ENCODE results near the gene CCNL2. TPM values are rescaled to one million over a fixed set of nuclear protein-coding genes. Genes with fewer than 3 reads are reported as not detected.

The CCNL2 gene
- total and polyA plus RNA-seq, 2 of the 13 experiments (the other 11 are each of a cell fraction or from before 2014, with no cell fraction given), result 105 to 340 TPM

- TF ChIP-seq ZFP91 (CRISPR knock-in tag; IDR thresholded peaks at IDR 0.05; ENCODE audit: borderline replicate concordance), result peak; percentile 54
- TF ChIP-seq FOXP4 (CRISPR knock-in tag; IDR thresholded peaks at IDR 0.05), result peak; percentile 36; the same call in 1 of the 2 replicates
- TF ChIP-seq ZNF264 (CRISPR knock-in tag; IDR thresholded peaks at IDR 0.05), result peak; percentile 47; the same call in 1 of the 2 replicates
- TF ChIP-seq ZNF652 (CRISPR knock-in tag; IDR thresholded peaks at IDR 0.05; ENCODE audit: borderline replicate concordance, low read depth), result no peak
- TF ChIP-seq ZNF800 (CRISPR knock-in tag; IDR thresholded peaks at IDR 0.05), result 0 out of 2 replicates have a peak, but pooled peaks have one; percentile 60
- 0 out of 2 replicates have a peak, but pooled peaks have one; percentile 3 for TF ChIP-seq ZNF616 (CRISPR knock-in tag; IDR thresholded peaks at IDR 0.05; ENCODE audit: low read depth)
- peak; percentile 48; the same call in 1 of the 2 replicates for TF ChIP-seq ZNF670 (CRISPR knock-in tag; IDR thresholded peaks at IDR 0.05; ENCODE audit: borderline replicate concordance)
- TF ChIP-seq ZNF292 (CRISPR knock-in tag; IDR thresholded peaks at IDR 0.05; ENCODE audit: borderline replicate concordance, low read depth), result no peak
- no peak for TF ChIP-seq ZNF773 (CRISPR knock-in tag; IDR thresholded peaks at IDR 0.05; ENCODE audit: borderline replicate concordance)
- peak; percentile 49; the same call in 1 of the 2 replicates for TF ChIP-seq ZNF891 (CRISPR knock-in tag; IDR thresholded peaks at IDR 0.05)
- 0 out of 2 replicates have a peak, but pooled peaks have one; percentile 27 for TF ChIP-seq TGIF2 (CRISPR knock-in tag; IDR thresholded peaks at IDR 0.05)
- TF ChIP-seq DNMT1 (CRISPR knock-in tag; IDR thresholded peaks at IDR 0.05), result no peak
- TF ChIP-seq HMG20B (CRISPR knock-in tag; conservative IDR thresholded peaks at IDR 0.05), result no peak
- TF ChIP-seq ZNF512B (CRISPR knock-in tag; IDR thresholded peaks at IDR 0.05; ENCODE audit: borderline replicate concordance), result no peak
- no peak for TF ChIP-seq MIER2 (CRISPR knock-in tag; IDR thresholded peaks at IDR 0.05)
- no peak for TF ChIP-seq ZEB1 (IDR thresholded peaks at IDR 0.05; ENCODE audit: insufficient replicate concordance, low read depth)
These were observed at the start of gene CCNL2 (continued) for GRCh38 chr1:1399187-1399871.
